NCI-H2107 treated with DMSO at 0.1 percent for 48 hours (cell line): ENCODE data around the gene PPP6R2.

Source experiments
- DNase-seq: peaks from one replicate; lab custom pipeline; 2025; ENCODE audit not compliant: unreplicated experiment; lab: John Stamatoyannopoulos, UW

The PPP6R2 gene

DNA sequence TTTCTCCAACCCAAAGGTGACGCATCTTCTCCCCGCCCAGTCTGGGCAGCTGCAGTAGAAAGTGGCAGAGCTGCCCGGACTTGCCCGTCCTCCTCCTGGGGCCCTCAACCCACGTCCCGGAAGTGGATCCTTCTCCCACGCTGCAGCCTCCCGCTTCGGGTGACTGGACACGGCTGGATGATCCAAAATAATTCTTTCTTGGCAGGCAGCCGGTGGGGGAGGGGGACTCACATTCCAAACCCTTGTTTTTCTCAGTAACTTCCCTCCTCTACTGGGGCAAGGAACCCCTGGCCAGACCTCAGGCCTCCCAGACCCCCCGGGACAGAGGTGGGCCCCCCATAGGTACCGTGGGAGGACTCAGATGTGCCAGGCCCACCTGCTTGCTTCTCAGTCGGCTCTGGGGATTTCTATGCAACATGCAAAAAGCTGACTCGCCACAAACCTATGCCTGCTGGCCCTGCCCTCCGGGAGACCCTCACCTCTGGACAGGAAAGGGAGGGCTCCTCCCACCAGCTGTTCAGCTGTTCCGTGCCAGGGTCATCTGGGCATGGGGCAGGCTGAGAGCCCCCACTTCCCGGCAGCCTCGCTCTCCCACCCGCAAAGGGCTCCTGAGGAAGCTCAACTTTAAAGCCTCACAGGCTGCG is 37.1 kb upstream of the PPP6R2 start:
- DNase-seq, result peak; percentile 56

DNA sequence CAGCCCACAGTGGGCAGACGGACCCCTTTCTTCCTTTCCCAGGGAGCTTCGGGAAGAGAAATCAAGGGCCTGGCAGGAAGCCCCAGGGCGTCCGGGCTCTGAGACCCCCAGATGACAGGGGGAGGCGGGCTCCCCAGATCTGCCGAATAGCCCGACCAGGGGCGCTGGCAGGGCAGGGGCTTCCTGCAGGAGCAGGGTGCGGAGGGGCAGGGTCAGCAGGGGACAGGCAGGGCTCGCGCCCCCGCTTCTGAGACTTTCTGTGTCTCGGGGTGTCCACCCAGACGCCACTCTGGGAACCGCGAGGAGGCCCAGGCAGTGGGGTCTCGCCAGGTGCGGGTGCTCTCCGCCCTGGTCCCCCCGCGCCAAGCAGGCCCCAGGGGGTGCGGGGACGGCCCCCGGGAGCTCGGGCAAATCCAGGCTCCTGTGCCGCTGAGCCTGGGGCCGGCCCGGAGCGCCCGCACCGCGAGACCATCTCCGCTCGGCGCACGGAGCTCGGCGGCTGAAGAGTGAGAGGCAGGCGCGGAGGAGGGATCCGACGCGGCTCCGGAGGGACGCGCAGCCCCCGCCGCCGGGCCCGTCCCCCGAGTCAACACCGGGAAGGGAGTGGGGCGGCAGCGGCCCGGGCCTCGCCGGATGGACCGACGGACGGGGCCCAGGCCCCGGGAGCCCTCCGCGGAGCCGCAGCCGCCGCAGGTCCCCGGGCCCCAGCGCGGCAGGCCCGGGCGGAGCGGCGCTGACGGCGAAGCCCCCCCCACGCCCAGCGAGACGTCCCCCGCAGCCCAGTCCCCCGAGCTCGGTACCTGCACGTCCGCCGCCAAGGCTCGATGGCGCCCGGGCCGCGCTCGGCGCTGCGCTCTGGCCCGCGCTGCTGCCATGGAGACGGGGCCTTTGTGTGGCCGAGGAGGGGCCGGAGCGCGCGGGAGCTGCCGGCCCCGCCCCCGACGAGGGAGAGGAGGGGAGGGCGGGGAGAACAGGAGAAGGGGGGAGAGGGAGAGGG is 36.1 kb upstream of the PPP6R2 start, which contains the start of gene PLXNB2:
Gene PLXNB2, minus strand, starts transcription at position 894 of the 997 bp plus-strand sequence. CDS start 17,062 bp downstream, outside the sequence.
- no peak for DNase-seq

GRCh38 chr22:50307890-50308596 is 35.1 kb upstream of the PPP6R2 start:
- no peak for DNase-seq

GRCh38 chr22:50308597-50308935 is 34.6 kb upstream of the PPP6R2 start:
- DNase-seq, result no peak

- DNase-seq, result no peak
Observed at GRCh38 chr22:50308986-50309600, 34.0 kb upstream of the PPP6R2 start.

- DNase-seq, result no peak
Observed at GRCh38 chr22:50309601-50309991, 33.5 kb upstream of the PPP6R2 start.

DNA sequence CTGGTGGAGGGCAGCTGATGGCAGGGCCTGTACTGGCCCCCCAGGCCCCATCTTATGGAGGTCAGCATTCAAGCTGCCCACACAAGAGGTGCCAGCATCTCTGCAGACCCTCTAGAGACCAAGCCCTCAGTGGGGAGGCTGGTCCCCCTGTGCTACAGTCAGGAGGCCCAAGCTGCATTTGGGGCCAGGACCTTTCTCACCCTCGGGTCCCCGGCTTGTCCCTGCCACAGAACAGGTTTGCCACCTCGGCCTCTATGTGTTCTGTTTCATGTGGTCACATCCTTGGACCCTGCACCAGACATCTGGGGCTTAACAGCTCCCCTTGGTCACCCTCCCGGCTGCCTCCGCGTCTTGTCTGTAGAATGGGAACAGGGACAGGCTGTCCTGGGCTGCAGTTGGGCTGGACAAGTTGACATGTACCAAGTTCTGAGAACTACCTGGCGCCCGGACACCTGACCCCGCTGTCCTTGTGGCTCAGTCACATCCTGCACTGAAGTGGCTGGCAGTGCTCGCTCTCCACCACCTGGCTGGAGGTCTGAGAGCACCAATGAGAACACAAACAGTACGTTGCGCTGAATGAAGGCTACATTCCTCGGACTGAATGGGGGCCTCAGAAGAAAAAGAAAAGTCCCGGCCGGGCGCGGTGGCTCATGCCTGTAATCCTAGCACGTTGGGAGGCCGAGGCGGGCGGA is 33.0 kb upstream of the PPP6R2 start:
- no peak for DNase-seq

DNA sequence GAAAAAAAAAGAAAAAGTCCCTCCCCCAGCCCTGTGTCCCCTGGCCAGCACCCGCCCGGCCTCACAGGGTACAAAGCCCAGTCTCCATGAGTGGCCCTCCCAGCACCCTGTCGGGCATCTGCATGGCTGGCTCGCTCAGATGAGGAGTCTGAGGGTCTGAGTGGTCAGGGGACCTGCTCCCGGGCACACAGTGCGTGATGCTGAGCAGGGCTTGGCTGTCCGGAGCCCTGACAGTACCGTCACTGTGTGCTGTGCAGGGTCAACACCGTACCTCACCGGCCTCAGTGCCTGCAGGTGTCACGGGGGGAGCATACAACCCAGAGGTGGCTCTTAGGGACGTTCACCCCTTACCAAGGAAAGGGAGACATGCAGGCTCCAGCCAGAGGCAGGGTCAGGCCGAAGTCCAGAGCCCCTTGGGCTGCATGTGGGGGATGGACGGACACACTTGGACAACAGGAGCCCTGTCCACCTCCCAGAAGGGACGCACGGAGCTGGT is 32.1 kb upstream of the PPP6R2 start:
- no peak for DNase-seq

- DNase-seq, result no peak
Observed at GRCh38 chr22:50311606-50312351, 31.3 kb upstream of the PPP6R2 start.

DNA sequence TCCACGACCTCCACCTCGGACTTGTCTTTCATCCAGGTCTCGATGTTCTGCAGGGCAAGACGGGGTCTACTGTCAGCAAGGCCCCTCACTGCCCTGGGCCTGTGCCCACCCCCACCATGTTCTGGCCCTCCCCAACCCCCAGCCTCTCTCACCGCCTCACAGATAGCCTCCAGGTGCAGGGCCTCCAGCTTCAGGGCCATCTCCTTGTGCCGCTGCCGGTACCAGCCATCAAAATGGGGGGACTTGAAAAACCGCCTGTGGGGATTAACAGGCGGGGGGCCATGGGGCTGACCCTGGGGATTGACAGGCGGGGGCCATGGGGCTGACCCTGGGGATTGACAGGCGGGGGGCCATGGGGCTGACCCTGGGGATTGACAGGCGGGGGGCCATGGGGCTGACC is 30.8 kb upstream of the PPP6R2 start:
- DNase-seq, result no peak

GRCh38 chr22:50313021-50313420 is 30.1 kb upstream of the PPP6R2 start:
- DNase-seq, result no peak

GRCh38 chr22:50313600-50313999 is 29.5 kb upstream of the PPP6R2 start:
- no peak for DNase-seq

DNA sequence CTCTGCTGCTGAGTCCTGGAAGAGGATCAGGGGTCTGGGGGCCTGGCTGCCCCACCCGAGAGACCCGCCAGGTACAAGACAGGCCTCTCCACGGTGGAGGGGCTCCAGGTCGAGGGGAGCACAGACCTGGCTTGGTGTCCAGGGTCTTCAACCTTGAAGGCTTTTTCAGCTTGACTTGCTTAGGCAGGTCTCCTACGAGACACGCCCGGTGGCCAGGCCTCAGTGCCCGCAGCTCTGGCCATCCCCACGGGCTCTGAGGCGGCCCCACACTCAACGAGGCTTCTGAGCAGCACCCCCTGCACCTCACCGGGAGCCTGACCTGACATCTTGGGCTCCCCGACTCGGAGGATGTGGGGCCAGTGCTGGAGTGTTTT is 29.1 kb upstream of the PPP6R2 start:
- no peak for DNase-seq

DNA sequence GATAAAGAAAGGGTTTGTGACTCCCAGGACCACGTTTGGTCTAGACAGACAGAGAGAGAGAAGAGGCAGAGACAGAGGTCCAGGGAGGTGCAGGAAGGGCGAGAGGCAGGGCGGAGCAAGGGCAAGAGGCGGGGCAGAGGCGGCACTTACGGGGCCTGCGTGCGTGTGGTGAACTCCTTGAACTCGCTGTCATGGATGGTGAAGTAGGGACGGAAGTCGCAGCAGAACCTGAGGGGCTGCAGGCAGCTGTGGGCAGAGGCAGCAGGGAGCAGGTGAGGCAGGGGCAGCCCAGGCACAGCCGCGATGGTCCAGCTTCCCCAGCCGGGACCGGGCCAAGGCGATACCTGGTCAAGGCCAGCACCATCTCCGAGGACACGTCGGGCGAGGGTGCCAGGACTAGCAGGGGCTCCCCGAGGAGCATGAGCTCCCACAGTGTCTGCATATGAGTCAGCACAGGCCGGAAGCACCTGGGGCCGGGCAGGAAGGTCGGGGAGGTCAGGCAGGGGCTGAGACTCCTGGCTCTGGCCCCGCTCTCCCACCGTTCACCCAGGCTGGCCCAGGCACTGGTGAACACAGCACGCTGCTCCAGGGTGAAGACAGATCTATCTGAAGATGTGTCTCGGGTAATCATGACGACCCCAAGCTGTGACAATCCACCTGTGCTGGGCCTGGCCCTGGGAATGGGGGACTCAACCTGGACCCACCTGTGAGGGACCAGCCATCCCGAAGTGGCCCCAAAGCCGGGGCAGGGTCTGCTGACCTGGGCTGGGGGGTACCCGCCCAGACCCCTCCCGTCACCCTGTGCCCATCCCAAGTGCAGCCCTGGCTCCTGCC is 28.5 kb upstream of the PPP6R2 start:
- DNase-seq, result no peak

DNA sequence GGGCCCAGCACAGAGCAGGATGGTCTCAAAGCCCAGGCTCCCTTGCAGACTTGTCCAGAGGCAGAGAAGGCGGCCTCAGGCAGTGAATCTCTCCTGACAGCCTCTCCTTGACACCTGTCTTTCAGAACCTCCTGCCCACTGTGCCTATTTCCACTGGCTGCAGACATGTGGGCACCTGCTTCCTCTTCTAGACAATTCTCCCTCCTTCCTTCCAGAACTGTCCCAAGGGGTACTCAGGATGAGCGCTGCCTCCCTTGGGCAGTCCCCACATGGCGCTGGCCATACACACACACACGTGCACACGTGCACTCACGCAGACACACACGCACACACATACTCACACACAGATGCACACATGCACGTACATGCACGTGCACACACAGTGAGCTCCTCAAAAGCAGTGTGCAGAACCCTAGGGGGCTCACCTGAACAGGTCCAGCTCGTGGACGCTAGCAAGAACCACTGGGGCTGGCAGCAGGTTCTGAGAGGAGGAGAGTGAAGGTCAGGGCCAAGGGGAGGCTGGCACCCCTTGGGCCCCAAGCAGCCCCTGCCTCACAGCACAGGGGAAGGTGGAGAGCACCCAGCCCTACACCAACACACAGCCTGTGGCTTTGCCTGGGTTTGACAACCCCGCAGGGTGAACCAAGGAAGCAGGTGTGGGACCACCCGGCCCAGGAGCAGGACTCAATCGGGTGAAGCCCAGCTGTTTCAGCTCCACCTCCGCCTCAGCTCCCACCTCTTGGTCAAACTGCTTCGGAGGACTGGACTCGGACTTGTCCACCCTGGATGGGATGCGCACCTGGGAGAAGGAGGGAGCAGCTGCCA is 27.6 kb upstream of the PPP6R2 start:
- DNase-seq, result no peak

DNA sequence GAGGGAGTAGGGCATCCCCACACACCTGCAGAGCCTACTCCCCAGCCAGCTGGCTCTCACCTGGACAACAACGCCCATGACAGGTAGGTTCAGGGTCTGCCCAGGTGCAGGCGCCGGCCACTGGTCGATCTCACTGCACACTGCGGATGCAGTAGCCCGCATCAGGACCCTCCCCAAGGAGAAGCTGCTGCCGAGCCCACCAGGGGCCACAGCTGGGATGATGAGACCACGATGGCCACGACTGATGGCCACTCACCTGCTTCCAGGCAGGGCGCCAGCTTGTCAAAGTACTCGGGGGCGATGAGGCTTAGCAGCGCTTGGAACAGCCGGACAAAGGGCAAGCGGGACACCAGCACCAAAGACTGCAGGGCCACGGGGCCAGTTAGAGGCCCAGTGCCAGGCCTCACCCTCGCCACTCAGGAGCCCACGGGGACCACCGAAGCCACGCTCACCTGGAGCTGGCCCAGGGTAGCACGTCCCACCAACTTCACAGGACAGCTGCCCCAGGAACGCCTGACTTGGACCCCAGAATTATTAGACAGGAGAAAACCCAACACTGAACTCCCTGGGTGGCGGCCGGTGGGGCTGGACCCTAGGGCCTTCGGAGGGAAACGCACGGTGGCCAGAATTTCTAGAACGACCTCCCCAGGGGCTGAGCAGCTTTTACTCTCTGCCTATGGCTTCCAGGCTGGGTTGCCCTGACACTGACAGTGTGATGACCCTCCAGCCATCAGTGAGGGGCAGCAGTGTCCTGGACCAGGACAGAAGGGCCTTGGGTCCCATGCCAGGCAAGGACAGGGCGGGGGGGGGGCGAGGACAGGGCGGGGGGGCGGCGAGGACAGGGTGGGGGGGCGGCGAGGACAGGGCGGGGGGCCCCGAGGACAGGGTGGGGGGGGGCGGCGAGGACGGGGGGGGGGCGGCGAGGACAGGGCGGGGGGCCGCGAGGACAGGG is 26.7 kb upstream of the PPP6R2 start:
- no peak for DNase-seq

- DNase-seq, result no peak
Observed at GRCh38 chr22:50317178-50317577, 25.9 kb upstream of the PPP6R2 start.
